NT2/D1 (cell line): ENCODE results near the gene TRIOBP.

Source experiments
- YY1 ChIP-seq: IDR thresholded peaks from 2 replicates; pipeline ENCODE4 v1.6.1; 2011; ENCODE audit not compliant: insufficient read length, insufficient read depth
- ZNF274 ChIP-seq: IDR thresholded peaks from 2 replicates; pipeline ENCODE4 v1.6.1; 2011; ENCODE audit warnings: mild to moderate bottlenecking, low read depth, low read length

GRCh38 chr22:37686002-37686982 lies 10.6 kb upstream of the TRIOBP start, which contains the start of gene NOL12:
- no peak for TF ChIP-seq YY1
- no peak for TF ChIP-seq ZNF274
